Stimulated activated naive CD8-positive, alpha-beta T cell treated with anti-CD3 and anti-CD28 coated beads, Interleukin-15, Interleukin-2, amounts not matched to agents 100 ng/mL and 50 ng/mL, for 24 hours (primary cell): Measurements from ENCODE around the gene CXCL3.

Source experiments
- H3K27ac Mint-ChIP-seq: one replicate; pipeline ENCODE4 v1.8.0; 2021; ENCODE audit warnings: mild to moderate bottlenecking, mixed read lengths
- H3K27me3 Mint-ChIP-seq: one replicate; pipeline ENCODE4 v1.8.0; 2021; ENCODE audit warnings: mixed read lengths
- H3K36me3 Mint-ChIP-seq: one replicate; pipeline ENCODE4 v1.8.0; 2021; ENCODE audit warnings: low read depth, mixed read lengths
- H3K4me1 Mint-ChIP-seq: one replicate; pipeline ENCODE4 v1.8.0; 2021; ENCODE audit warnings: low read depth, mixed read lengths
- H3K4me3 Mint-ChIP-seq: one replicate; pipeline ENCODE4 v1.8.0; 2021; ENCODE audit warnings: mild to moderate bottlenecking, mixed read lengths
- H3K9me3 Mint-ChIP-seq: one replicate; pipeline ENCODE4 v1.8.0; 2021; ENCODE audit warnings: mixed read lengths

CXCL3 gene

DNA sequence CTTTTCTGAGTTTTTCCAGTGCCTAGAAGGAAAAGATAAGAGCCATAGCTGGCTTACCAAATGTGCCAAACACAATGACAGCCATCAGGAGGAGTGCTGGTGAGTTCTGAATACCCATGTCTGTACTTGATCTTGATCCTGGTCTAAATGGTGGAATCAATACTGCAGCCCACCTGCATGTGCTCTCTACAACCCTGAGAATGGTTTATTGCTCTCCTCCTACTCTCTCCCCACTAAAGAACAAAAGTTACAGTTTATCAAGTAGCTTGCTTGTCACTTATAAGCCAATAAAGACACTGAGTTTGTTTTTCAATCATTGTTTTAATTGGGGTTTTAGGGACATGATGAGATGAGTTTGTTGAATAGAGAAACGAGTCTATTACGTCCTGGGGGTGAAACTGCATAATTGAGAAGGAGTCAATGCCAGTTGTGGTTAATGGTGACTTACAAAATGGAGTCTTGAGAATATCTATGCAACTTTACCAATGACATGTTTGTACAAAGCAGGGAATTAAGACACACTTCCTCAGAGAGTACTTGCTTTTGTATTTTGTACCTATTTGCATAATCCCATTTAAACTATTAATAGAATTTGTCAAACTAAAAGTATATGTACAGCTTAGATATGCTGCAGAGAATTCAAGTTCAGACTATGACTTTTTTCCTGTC is 20.8 kb upstream of the CXCL3 start:
- H3K27ac Mint-ChIP-seq = no peak overlapping the region
- H3K36me3 Mint-ChIP-seq = no peaks in the 10 kb centered on the region
- H3K4me1 Mint-ChIP-seq = no peaks in the 10 kb centered on the region
- H3K4me3 Mint-ChIP-seq = no peak overlapping the region
- H3K9me3 Mint-ChIP-seq = peaks cover 3% of the 10 kb centered on the region
- H3K27me3 Mint-ChIP-seq = peaks cover 3% of the 10 kb centered on the region

DNA sequence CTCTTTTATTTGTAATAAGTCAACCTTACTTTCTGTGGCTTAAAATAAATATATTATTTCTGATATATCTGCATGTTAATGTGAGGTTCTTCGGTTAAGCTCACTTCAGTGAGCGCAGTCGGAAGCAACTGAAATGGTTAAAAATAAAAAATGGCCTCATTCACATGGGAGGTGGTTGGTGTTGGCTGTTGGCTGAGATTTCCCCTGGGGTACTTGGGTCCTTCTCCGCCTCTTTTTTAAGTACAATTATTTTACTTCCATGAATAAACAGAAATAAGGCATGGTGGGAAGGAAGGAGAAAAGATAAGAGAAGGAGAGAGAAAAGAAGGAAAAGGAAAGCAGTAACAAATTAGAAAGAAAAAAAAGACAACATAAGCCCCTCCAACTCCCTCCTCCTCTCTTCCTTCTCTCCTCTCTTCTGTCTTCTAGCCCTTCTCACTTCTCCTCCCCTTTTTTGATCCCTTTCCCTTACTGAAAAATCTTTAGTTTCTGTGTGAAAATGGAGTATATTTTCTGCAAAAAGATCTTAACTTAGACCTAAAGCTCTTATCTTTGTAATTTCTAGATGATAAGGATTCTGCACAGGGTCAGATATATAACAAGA is 19.7 kb upstream of the CXCL3 start:
- peaks cover 3% of the 10 kb centered on the region for H3K9me3 Mint-ChIP-seq
- H3K36me3 Mint-ChIP-seq = no peaks in the 10 kb centered on the region
- peaks cover 4% of the 10 kb centered on the region for H3K27me3 Mint-ChIP-seq
- H3K27ac Mint-ChIP-seq = no peak overlapping the region
- no peak overlapping the region for H3K4me3 Mint-ChIP-seq
- H3K4me1 Mint-ChIP-seq = no peaks in the 10 kb centered on the region

GRCh38 chr4:74057588-74057987 is 19.1 kb upstream of the CXCL3 start:
- peaks cover 4% of the 10 kb centered on the region for H3K27me3 Mint-ChIP-seq
- H3K9me3 Mint-ChIP-seq = peaks cover 3% of the 10 kb centered on the region
- H3K27ac Mint-ChIP-seq = no peak overlapping the region
- no peaks in the 10 kb centered on the region for H3K36me3 Mint-ChIP-seq
- H3K4me1 Mint-ChIP-seq = no peaks in the 10 kb centered on the region
- no peak overlapping the region for H3K4me3 Mint-ChIP-seq

- Mint-ChIP-seq H3K27ac (no peak overlapping the region), H3K4me1 (no peaks in the 10 kb centered on the region), H3K36me3 (no peaks in the 10 kb centered on the region), H3K4me3 (no peak overlapping the region), H3K27me3 (peaks cover 8% of the 10 kb centered on the region), H3K9me3 (peaks cover 6% of the 10 kb centered on the region)
Observed at GRCh38 chr4:74056858-74057562, 18.5 kb upstream of the CXCL3 start.

- peaks cover 11% of the 10 kb centered on the region for H3K27me3 Mint-ChIP-seq
- no peaks in the 10 kb centered on the region for H3K36me3 Mint-ChIP-seq
- H3K27ac Mint-ChIP-seq = no peak overlapping the region
- no peaks in the 10 kb centered on the region for H3K4me1 Mint-ChIP-seq
- no peak overlapping the region for H3K4me3 Mint-ChIP-seq
- peaks cover 7% of the 10 kb centered on the region for H3K9me3 Mint-ChIP-seq
Observed at GRCh38 chr4:74056114-74056857, 17.8 kb upstream of the CXCL3 start.

- Mint-ChIP-seq H3K27ac (no peak overlapping the region), H3K9me3 (peaks cover 11% of the 10 kb centered on the region), H3K4me3 (no peak overlapping the region), H3K36me3 (no peaks in the 10 kb centered on the region), H3K27me3 (peaks cover 14% of the 10 kb centered on the region), H3K4me1 (no peaks in the 10 kb centered on the region)
Observed at GRCh38 chr4:74055498-74055897, 17.0 kb upstream of the CXCL3 start.

DNA sequence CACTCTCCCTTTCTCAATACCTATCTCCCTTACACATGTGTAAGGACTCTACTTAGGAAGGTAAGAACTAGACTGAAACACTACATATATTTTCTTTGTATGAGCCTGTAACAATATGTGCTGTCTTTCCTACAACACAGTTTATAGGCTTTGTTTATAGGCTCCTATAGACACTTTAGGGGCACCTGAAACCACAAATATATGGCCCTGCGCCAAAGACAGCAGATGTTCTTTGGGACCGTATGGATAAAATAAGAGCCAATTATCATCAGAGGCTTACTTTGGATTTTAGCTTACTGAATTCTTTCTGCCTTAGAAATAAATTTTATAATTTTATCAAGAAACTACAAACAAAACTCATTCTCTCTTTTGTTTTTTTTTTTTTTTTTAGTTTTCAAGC is 16.6 kb upstream of the CXCL3 start:
- Mint-ChIP-seq H3K27ac (no peak overlapping the region), H3K36me3 (no peaks in the 10 kb centered on the region), H3K9me3 (peaks cover 9% of the 10 kb centered on the region), H3K27me3 (peaks cover 14% of the 10 kb centered on the region), H3K4me3 (no peak overlapping the region), H3K4me1 (no peaks in the 10 kb centered on the region)

GRCh38 chr4:74054483-74055047 is 16.1 kb upstream of the CXCL3 start:
- Mint-ChIP-seq H3K9me3 (peaks cover 9% of the 10 kb centered on the region), H3K4me3 (no peak overlapping the region), H3K27ac (no peak overlapping the region), H3K27me3 (peaks cover 14% of the 10 kb centered on the region), H3K4me1 (no peaks in the 10 kb centered on the region), H3K36me3 (no peaks in the 10 kb centered on the region)

DNA sequence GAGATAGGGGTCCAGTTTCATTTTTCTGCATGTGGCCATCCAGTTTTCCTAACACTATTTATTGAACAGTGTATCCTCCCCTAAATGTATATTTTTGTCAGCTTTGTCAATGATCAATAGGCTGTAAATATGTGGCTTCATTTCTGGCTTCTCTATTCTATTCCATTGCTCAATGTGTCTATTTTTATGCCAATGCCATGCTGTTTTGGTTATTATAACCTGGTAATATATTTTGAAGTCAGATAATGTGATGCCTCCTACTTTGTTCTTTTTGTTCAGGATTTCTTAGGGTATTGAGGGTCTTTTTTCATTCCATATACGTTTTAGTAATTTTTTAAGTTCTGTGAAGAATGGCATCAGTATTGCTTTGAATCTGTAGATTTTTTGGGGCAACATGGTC is 8.7 kb upstream of the CXCL3 start:
- peaks cover 14% of the 10 kb centered on the region for H3K9me3 Mint-ChIP-seq
- H3K4me3 Mint-ChIP-seq = no peak overlapping the region
- H3K27ac Mint-ChIP-seq = no peak overlapping the region
- no peaks in the 10 kb centered on the region for H3K4me1 Mint-ChIP-seq
- H3K27me3 Mint-ChIP-seq = peaks cover 36% of the 10 kb centered on the region
- H3K36me3 Mint-ChIP-seq = no peaks in the 10 kb centered on the region

DNA sequence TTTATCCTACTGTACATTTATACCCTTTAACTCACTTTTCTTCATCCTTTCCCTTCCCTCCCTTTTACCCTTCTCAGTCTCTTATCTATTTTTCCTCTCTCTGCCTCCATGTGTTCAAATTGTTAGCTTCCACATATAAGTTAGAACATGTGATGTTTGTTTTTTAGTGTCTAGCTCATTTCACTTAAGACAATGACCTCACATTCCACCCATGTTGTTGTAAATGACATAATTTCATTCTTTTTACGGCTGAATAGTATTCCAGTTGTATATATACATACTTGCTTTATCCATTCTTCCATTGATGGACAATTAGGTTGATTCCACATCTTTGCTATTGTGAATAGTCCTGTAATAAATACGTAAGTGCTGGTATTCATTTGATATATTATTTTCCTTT is 7.3 kb upstream of the CXCL3 start:
- Mint-ChIP-seq H3K4me1 (no peaks in the 10 kb centered on the region), H3K27ac (no peak overlapping the region), H3K4me3 (no peak overlapping the region), H3K36me3 (no peaks in the 10 kb centered on the region), H3K9me3 (peaks cover 8% of the 10 kb centered on the region), H3K27me3 (peaks cover 42% of the 10 kb centered on the region)

DNA sequence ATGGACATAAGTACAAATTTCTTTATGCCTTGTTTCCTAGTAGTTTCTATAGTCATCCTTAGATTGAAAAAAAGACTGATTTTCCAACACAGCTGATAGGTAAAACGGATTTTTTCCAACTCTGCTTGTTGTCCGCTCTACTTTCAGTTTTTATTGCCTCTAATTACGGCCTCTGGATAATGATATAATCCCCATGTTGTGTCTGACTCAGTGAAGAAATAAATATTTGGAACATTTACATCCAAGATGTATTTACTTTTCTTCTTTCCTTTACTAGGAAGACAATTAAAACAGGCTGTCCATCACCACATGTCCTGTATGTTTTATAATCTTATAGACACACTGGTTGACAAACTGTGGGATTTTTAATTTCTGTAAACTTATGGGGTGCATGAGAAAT is 6.8 kb upstream of the CXCL3 start:
- Mint-ChIP-seq H3K27me3 (peaks cover 47% of the 10 kb centered on the region), H3K9me3 (peaks cover 8% of the 10 kb centered on the region), H3K36me3 (no peaks in the 10 kb centered on the region), H3K4me1 (no peaks in the 10 kb centered on the region), H3K4me3 (no peak overlapping the region), H3K27ac (no peak overlapping the region)

GRCh38 chr4:74044677-74045076 is 6.2 kb upstream of the CXCL3 start:
- Mint-ChIP-seq H3K4me1 (no peaks in the 10 kb centered on the region), H3K9me3 (peaks cover 8% of the 10 kb centered on the region), H3K4me3 (no peak overlapping the region), H3K27ac (no peak overlapping the region), H3K36me3 (no peaks in the 10 kb centered on the region), H3K27me3 (peaks cover 52% of the 10 kb centered on the region)

DNA sequence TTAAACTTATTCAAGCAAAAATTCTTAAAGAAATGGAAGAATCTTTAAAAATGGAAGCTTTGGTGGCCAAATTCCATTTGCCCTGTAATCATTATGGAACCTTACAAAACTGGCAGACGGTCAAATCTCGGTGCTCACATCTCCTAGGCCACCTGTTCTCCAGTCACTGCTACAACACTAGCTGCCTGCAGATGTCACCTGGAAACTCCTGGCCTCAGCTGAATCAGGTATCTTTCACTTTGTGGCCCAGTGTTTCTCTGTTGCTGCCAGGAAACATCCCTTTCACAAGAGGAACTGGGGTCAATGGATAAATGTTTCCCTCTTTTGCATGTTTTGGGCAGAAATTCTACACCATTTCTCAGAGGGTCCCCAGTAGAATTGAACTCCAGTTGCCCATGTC is 4.2 kb upstream of the CXCL3 start:
- Mint-ChIP-seq H3K36me3 (no peaks in the 10 kb centered on the region), H3K4me1 (peaks cover 9% of the 10 kb centered on the region), H3K9me3 (peaks cover 8% of the 10 kb centered on the region), H3K27ac (no peak overlapping the region), H3K4me3 (no peak overlapping the region), H3K27me3 (peaks cover 66% of the 10 kb centered on the region)

DNA sequence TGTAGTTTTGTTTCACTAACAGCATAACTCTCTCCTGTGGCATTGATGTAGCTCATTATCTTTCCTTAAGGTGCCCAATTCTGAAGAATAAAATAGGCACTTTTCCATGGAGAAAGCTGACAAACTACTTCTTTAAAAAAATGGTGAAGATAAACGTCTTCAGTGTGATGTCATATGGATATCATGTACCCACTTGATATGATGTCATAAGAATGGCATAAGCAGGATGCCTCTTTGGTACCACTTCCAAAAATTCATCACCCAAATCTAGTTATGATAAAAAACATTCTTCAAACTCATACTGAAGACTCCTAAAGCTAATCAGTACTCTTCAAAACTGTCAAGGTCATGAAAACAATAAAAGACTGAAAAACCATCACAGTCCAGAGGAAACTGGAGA is 2.9 kb upstream of the CXCL3 start:
- no peak overlapping the region for H3K4me3 Mint-ChIP-seq
- no peaks in the 10 kb centered on the region for H3K36me3 Mint-ChIP-seq
- H3K4me1 Mint-ChIP-seq = peaks cover 12% of the 10 kb centered on the region
- peaks cover under 1% of the 10 kb centered on the region for H3K9me3 Mint-ChIP-seq
- H3K27ac Mint-ChIP-seq = no peak overlapping the region
- H3K27me3 Mint-ChIP-seq = peaks cover 63% of the 10 kb centered on the region

DNA sequence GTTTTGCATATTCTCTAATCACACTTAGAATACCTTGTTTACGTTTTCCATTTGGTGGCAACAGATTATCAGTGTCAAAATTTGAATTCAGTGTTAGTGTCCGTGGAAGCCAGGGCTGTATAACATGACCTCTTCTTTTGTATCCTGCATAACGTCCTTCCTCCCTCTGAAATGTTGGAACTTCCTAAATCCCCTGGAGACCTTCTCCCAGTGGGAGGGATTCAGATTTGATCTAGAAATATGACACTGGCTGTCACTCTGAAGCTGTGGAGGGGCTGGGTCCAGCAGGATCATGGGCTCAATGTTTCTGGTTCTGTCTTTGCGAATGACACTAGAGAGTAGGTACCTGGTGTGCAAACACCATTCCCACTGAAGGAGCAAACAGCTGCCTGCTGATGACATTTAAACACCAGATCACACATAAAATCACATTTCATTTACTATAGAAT is 850 bp upstream of the CXCL3 start:
- Mint-ChIP-seq H3K36me3 (no peaks in the 10 kb centered on the region), H3K4me3 (peak overlapping the region; percentile 70), H3K27me3 (peaks cover 68% of the 10 kb centered on the region), H3K9me3 (no peaks in the 10 kb centered on the region), H3K4me1 (peaks cover 12% of the 10 kb centered on the region), H3K27ac (no peak overlapping the region)
